Measurements from ENCODE around the gene PIK3R3. TPM values are rescaled to one million over a fixed set of nuclear protein-coding genes. Genes with fewer than 3 reads are reported as not detected.
A peak's percentile ranks its signal among the peaks of the same experiment; 100 is the strongest.
"Not testable (repeated sequence)": the region's sequence is repeated elsewhere in the genome, so short reads cannot be mapped to it uniquely, and the experiment has no call there.

PIK3R3 gene
- total and polyA plus RNA-seq, 8 donors: 3.4 to 33.8 (median 12.4) TPM

- no peak for TF ChIP-seq POLR2A (IDR thresholded peaks at IDR 0.05)
- TF ChIP-seq CTCF (IDR thresholded peaks at IDR 0.05): no peak
- no peak for TF ChIP-seq EP300 (IDR thresholded peaks at IDR 0.05)
- no peak for TF ChIP-seq POLR2AphosphoS5 (IDR thresholded peaks at IDR 0.05)
- Histone ChIP-seq H3K4me3 (no peak overlapping the region), H3K27ac (no peak overlapping the region), H3K27me3 (no peaks in the 10 kb centered on the region), H3K9me3 (no peaks in the 10 kb centered on the region), H3K36me3 (peaks cover 5 to 55% (median 14%) of the 10 kb centered on the region in 4 donors), H3K4me1 (peaks cover 0 to 22% (median 5%) of the 10 kb centered on the region in 4 donors)
- WGBS, 5 donors: 92 to 96% (median 94%) methylated on average over 3 of the region's 3 CpGs
- no peak for DNase-seq
- intact Hi-C loops (cut with DNase I; ENCODE audit: low total_unique reads): no loop called here
These were observed 74.6 kb downstream of the PIK3R3 start for GRCh38 chr1:46057781-46058180.

- intact Hi-C loops (cut with DNase I; ENCODE audit: low total_unique reads); H3K9me3 ChIP-seq; DNase-seq; H3K27ac ChIP-seq; H3K27me3 ChIP-seq; H3K4me3 ChIP-seq: not testable (repeated sequence)
- Histone ChIP-seq H3K4me1 (peaks cover 0 to 17% (median 5%) of the 10 kb centered on the region in 4 donors), H3K36me3 (peaks cover 5 to 55% (median 14%) of the 10 kb centered on the region in 4 donors)
- WGBS, 5 donors: 87 to 91% (median 89%) methylated on average over 4 of the region's 4 CpGs
These were observed 75.2 kb downstream of the PIK3R3 start for GRCh38 chr1:46057215-46057614.

DNA sequence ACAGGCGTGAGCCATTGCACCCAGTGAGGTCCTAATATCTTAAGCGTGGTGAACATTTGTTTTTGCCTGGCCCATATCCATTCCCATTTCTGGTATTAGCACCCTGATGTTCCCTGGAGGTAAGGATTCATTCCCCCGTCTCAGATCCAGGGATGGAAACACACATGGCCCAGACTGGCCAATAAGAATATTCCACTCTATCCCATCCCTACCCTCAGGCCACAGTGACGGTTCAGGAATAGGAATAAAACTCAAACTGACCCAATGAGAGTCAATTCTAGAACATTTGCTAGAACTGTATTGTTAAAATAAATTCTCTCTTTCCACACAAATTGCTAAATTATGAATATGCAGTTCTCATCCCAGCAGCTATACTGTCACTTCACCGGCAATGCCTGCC lies 76.1 kb downstream of the PIK3R3 start:
- Histone ChIP-seq H3K36me3 (peaks cover under 1 to 50% (median 9%) of the 10 kb centered on the region in 4 donors), H3K9me3 (no peaks in the 10 kb centered on the region), H3K4me1 (peaks cover 0 to 16% (median 5%) of the 10 kb centered on the region in 4 donors), H3K4me3 (no peak overlapping the region), H3K27ac (no peak overlapping the region), H3K27me3 (no peaks in the 10 kb centered on the region)
- intact Hi-C loops (cut with DNase I; ENCODE audit: low total_unique reads): no loop called here
- WGBS, 5 donors: 96 to 99% (median 97%) methylated on average over 5 of the region's 5 CpGs
- TF ChIP-seq CTCF (IDR thresholded peaks at IDR 0.05): no peak
- no peak for TF ChIP-seq POLR2A (IDR thresholded peaks at IDR 0.05)
- TF ChIP-seq EP300 (IDR thresholded peaks at IDR 0.05): no peak
- TF ChIP-seq POLR2AphosphoS5 (IDR thresholded peaks at IDR 0.05): no peak
- no peak for DNase-seq

DNA sequence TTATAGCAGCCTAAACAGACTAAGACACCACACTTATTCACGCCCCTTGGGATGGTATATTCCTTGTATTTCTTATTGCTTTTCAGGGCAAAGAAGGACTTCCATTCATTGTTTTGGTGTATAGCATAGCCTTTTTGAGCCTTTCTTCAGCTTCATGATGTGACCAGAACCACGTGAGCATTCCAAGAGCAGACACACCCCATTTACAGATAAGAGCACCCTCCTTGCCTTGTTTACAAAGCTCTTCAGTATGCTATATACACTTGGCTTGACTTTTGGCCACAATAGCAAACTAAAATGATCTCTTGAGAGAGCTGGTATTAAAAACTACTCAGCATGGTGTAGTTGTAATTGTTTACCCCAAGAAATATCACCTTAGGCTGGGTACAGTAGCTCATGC lies 78.7 kb downstream of the PIK3R3 start:
- DNase-seq: peak in 1 of 2 donors; percentile 54
- no peaks in the 10 kb centered on the region for H3K9me3 ChIP-seq
- no peak overlapping the region for H3K27ac ChIP-seq
- TF ChIP-seq POLR2AphosphoS5 (IDR thresholded peaks at IDR 0.05): peak in 1 of 3 donors; percentile 28
- no peak for TF ChIP-seq CTCF (IDR thresholded peaks at IDR 0.05)
- intact Hi-C loops (cut with DNase I; ENCODE audit: low total_unique reads): no loop called here
- peaks cover 0 to 16% (median 5%) of the 10 kb centered on the region in 4 donors for H3K4me1 ChIP-seq
- no peak overlapping the region for H3K4me3 ChIP-seq
- WGBS, 5 donors: 52 to 65% (median 64%) methylated on average over 2 of the region's 2 CpGs
- H3K27me3 ChIP-seq: no peaks in the 10 kb centered on the region
- peaks cover 0 to 27% (median 6%) of the 10 kb centered on the region in 4 donors for H3K36me3 ChIP-seq

DNA sequence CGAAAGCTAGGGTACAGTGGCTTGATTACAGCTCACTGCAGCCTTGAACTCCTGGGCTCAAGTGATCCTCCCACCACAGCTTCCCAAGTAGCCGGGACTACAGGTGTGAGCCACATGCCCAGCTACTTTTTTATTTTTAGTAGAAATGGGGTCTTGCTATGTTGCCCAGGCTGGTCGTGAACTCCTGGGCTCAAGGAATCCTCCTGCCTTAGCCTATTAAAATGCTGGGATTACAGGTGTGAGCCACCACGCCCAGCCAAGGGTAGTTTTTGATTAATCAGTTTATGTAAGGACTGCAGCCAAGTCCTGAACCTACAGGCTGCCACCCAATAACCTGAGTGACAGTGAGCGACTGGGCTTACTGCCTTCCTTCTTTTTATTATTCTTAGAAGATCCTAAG lies 88.3 kb downstream of the PIK3R3 start:
- Histone ChIP-seq H3K27ac (no peak overlapping the region), H3K36me3 (peaks cover 0 to 15% (median 8%) of the 10 kb centered on the region in 4 donors), H3K27me3 (no peaks in the 10 kb centered on the region), H3K4me3 (no peak overlapping the region), H3K4me1 (peaks cover 0 to 35% (median 14%) of the 10 kb centered on the region in 4 donors), H3K9me3 (no peaks in the 10 kb centered on the region)
- TF ChIP-seq EP300 (IDR thresholded peaks at IDR 0.05) (no peak), POLR2AphosphoS5 (IDR thresholded peaks at IDR 0.05) (no peak), CTCF (IDR thresholded peaks at IDR 0.05) (no peak), POLR2A (IDR thresholded peaks at IDR 0.05) (no peak)
- DNase-seq: no peak
- intact Hi-C loops (cut with DNase I; ENCODE audit: low total_unique reads): no loop called here
- WGBS, 5 donors: 82 to 92% (median 85%) methylated on average over 5 of the region's 5 CpGs

All from stomach (tissue), 9 donors.